Activated T-cell treated with anti-CD3 and anti-CD28 coated beads for 48 hours (primary cell): ENCODE data around the gene RIMBP2.

Experiments
- DNase-seq: peaks from one replicate; pipeline ENCODE4 v3.0.0-alpha.2; 2020; ENCODE audit warnings: low read depth

Gene RIMBP2

GRCh38 chr12:130418251-130418650, 297.8 kb downstream of the RIMBP2 start:
- no peak for DNase-seq

- DNase-seq, result no peak
These were observed 301.7 kb downstream of the RIMBP2 start for GRCh38 chr12:130414381-130414780.

- DNase-seq, result no peak
These were observed 302.2 kb downstream of the RIMBP2 start for GRCh38 chr12:130413909-130414308.

- no peak for DNase-seq
These were observed 303.7 kb downstream of the RIMBP2 start for GRCh38 chr12:130412384-130412783.

- no peak for DNase-seq
These were observed 310.8 kb downstream of the RIMBP2 start for GRCh38 chr12:130405332-130405731.

GRCh38 chr12:130401703-130402102, 314.4 kb downstream of the RIMBP2 start:
- DNase-seq, result no peak

- no peak for DNase-seq
These were observed 317.8 kb downstream of the RIMBP2 start for GRCh38 chr12:130398100-130398848.

GRCh38 chr12:130396667-130397066, 319.4 kb downstream of the RIMBP2 start:
- no peak for DNase-seq

GRCh38 chr12:130394906-130395305, 321.2 kb downstream of the RIMBP2 start:
- no peak for DNase-seq

GRCh38 chr12:130391186-130391585, 324.9 kb downstream of the RIMBP2 start:
- DNase-seq, result no peak

- no peak for DNase-seq
These were observed 330.9 kb downstream of the RIMBP2 start for GRCh38 chr12:130385193-130385592.

- DNase-seq, result no peak
These were observed 331.9 kb downstream of the RIMBP2 start for GRCh38 chr12:130384234-130384633.

- no peak for DNase-seq
These were observed 333.3 kb downstream of the RIMBP2 start for GRCh38 chr12:130382818-130383217.

GRCh38 chr12:130375296-130376287, 340.5 kb downstream of the RIMBP2 start:
- no peak for DNase-seq

GRCh38 chr12:130374083-130374482, 342.0 kb downstream of the RIMBP2 start:
- DNase-seq, result no peak

GRCh38 chr12:130372936-130373335, 343.2 kb downstream of the RIMBP2 start:
- no peak for DNase-seq

- no peak for DNase-seq
These were observed 344.8 kb downstream of the RIMBP2 start for GRCh38 chr12:130371296-130371695.

GRCh38 chr12:130369816-130370215, 346.3 kb downstream of the RIMBP2 start:
- no peak for DNase-seq

GRCh38 chr12:130367523-130367922, 348.6 kb downstream of the RIMBP2 start:
- no peak for DNase-seq

- DNase-seq, result no peak
These were observed 349.1 kb downstream of the RIMBP2 start for GRCh38 chr12:130367003-130367402.

GRCh38 chr12:130366159-130366558, 349.9 kb downstream of the RIMBP2 start:
- no peak for DNase-seq

- no peak for DNase-seq
These were observed 351.5 kb downstream of the RIMBP2 start for GRCh38 chr12:130364578-130364977.

GRCh38 chr12:130362060-130362459, 354.0 kb downstream of the RIMBP2 start:
- DNase-seq, result no peak
